HG03442 (cell line): Measurements from ENCODE around the gene SAMD14.

Experiments used
- ATAC-seq: cut with Tn5 transposase; IDR thresholded peaks from one replicate; pipeline ENCODE4 v1.9.1; 2021; ENCODE audit warnings: mild to moderate bottlenecking, moderate library complexity; ENCODE audit not compliant: unreplicated experiment

SAMD14 gene

GRCh38 chr17:50129728-50130558 lies at the start of gene SAMD14:
TSS of gene SAMD14 (minus strand) at chr17:50130160. CDS start at chr17:50124959, 5,201 bp downstream.
- ATAC-seq = no peak

- no peak for ATAC-seq
Measured at GRCh38 chr17:50177983-50178834, 48.2 kb upstream of the SAMD14 start.

DNA sequence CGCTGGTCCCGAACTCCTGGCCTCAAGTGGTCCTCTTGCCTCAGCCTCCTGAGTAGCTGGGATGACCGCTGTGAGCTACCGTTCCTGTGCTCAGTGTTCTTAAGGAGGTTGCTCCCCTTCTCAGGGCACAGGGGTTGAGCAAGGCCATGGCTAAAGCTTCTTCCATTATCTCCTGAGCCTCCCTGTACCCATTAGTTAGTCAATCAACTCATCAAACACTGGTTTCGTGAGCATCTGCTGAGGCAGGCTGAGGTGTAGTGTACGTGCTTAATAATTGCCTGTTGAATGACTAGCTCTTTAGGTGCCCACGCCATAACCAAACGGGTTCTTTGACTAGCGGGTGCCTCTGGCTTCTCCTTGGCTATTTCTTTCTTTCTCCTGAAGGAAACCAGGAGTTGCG lies 47.5 kb upstream of the SAMD14 start:
- no peak for ATAC-seq

DNA sequence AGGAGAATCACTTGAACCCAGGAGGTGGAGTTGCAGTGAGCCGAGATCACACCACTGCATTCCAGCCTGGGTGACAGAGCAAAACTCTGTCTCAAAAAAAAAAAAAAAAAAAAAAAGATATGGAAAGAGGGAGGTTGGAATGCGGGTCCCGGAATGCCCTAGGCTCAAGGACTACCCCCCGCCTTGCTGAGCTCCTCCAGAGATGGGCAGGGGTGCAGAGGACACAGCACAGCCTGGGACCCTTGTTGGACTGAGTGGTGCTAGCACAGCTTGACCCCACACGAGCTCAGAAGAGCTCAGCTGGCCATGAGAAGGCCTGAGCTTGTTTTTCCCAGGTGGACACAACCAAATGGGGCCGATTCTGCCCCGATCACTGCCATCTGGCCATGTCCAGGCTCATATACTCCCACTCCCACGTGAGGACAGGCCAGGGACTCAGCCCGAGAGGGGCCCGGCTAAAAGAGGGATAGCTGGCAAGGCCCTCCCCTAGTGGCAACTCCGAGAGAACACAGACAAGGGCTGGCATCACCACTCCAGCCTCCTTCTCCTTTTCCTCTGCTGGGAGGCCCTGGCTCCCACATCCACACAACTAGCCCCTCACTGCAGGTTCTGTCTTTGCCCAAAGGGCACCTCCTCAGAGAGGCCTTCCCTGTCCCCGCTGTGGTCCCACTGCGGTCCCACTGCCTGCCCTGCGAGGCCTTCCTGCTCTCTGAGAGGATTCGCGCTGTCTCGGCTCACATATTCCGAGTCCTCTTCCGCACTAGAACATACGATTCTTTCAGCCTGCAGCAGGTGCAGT lies 46.8 kb upstream of the SAMD14 start:
- ATAC-seq = no peak

- no peak for ATAC-seq
Measured at GRCh38 chr17:50175035-50175807, 45.3 kb upstream of the SAMD14 start.

- no peak for ATAC-seq
Measured at GRCh38 chr17:50174444-50174843, 44.5 kb upstream of the SAMD14 start.

DNA sequence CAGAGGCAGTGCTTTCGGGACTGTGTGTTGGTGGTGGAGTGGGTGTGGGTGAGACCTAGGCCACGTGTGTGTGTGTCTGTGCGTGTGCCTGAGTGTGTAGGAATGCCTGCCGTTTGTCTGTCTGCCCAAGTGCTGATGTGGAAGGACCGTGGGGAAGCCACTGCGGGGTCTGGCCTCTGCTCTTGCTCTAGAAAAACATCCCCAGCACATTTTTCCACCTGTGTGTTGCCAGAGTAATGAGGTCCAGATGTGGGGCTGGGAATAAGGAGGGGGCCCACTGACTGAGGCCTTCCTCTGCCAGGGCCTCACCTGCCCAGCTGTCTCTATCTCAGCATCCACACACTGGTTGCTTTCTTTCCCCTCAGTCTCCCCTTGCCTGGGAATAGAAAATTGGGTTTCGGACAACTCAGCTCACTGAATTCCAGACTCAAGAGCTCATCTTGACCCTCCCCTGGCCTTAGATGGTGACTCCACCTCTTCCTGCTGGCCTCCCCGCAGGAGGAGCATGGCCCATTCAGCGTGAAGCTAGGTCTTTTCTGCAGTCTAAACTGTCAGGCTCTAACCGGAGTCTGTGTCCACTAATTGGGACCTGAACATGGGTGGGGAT lies 43.5 kb upstream of the SAMD14 start:
- ATAC-seq = no peak

GRCh38 chr17:50172936-50173334 lies 43.0 kb upstream of the SAMD14 start:
- no peak for ATAC-seq

GRCh38 chr17:50172130-50172529 lies 42.2 kb upstream of the SAMD14 start:
- no peak for ATAC-seq

DNA sequence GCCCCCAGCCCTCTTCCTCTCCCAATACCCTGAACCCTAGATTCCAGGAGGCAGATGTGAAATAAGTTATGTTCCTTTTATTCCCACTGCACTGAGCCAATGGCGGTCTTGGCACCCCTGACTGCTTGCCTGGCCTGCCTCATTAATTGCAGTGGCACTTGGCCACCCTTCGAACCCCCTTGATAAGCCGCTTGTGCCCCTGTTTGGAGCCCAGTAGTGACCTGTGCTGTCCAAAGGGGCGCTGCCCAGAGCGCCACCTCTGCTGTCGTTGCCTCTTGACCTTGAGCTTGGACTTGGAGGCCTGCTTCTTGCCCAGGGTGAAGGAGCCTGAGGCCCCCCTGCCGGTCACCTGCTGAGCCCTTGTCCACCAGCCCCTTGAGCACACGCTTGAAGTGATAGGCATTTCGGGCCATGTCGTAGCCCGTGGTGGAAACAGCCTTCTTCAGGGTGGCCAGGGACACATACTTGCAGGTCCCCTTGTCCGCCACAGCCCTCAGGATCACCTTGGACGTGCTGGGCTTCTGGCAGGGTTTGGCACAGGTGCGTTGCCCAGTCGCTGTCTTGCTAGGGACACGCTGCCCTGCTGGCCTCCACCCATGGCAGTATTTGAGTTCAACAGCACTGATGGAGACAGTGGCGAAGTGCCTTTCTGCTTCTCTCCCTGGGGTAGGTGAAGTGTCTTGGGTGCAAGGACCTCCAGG lies 41.6 kb upstream of the SAMD14 start:
- no peak for ATAC-seq

- ATAC-seq = no peak
Measured at GRCh38 chr17:50170662-50171370, 40.9 kb upstream of the SAMD14 start.

DNA sequence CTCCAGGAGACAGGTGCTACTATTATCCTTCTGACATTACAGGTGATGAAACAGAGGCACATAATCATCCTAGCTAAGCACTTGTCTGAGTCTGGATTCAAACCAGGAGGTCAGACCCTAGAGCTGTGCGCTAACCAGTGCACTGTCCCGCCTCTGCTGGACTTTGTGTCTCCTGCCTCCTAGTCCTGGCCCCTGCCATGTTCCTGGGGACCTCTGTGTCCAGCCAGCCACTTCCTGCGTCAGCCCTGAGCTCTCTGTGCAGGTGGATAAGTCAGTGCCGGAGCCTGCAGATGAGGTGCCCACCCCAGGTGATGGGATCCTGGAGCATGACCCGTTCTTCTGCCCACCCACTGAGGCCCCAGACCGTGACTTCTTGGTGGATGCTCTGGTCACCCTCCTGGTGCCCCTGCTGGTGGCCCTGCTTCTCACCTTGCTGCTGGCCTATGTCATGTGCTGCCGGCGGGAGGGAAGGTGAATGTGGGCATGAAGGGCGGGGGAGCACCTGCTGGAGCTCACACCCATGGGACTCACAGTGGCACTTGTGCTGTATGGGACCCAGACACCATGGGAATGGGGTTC lies 40.0 kb upstream of the SAMD14 start:
- no peak for ATAC-seq

GRCh38 chr17:50169121-50169764 lies 39.3 kb upstream of the SAMD14 start:
- ATAC-seq = no peak

GRCh38 chr17:50168319-50168718 lies 38.4 kb upstream of the SAMD14 start:
- ATAC-seq = no peak

DNA sequence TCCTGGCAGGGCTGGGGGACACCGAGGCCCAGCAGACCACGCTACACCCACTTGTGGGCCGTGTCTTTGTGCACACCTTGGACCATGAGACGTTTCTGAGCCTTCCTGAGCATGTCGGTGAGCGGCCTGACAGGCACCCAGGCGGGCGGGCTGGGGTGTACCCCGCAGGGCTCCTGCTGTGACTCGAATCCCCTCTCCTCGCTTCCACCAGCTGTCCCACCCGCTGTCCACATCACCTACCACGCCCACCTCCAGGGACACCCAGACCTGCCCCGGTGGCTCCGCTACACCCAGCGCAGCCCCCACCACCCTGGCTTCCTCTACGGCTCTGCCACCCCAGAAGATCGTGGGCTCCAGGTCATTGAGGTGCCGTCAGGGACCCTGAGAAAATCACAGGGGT lies 37.4 kb upstream of the SAMD14 start:
- ATAC-seq = no peak

GRCh38 chr17:50166518-50167181 lies 36.7 kb upstream of the SAMD14 start:
- ATAC-seq = no peak

- no peak for ATAC-seq
Measured at GRCh38 chr17:50165867-50166517, 36.0 kb upstream of the SAMD14 start, which contains the start of gene SGCA. TSS of gene SGCA (plus strand) at chr17:50166005. CDS start at chr17:50166041, 36 bp downstream.
